Tibial nerve (tissue), 4 donors: ENCODE measurements around the gene CENPX.
"Not testable (repeated sequence)": the region's sequence is repeated elsewhere in the genome, so short reads cannot be mapped to it uniquely, and the experiment has no call there.

Experiments used
- CTCF ChIP-seq, 5 experiments: fragments of 200-600 bp in 3 of 5; fragments of 450-650 bp in 2 of 5; sonication (generic) in 3 of 5; IDR thresholded peaks; one replicate each; pipeline ENCODE4 v1.5.1; 2016 to 2019; ENCODE audit warnings: antibody characterized with exemption in 5 of 5, mild to moderate bottlenecking in 3 of 5, moderate library complexity in 2 of 5
- EP300 ChIP-seq, 2 donors: sonication (generic); formaldehyde crosslinking; IDR thresholded peaks; one replicate each; pipeline ENCODE4 v1.6.1; 2017; ENCODE audit warnings: antibody characterized with exemption in 2 of 2, mild to moderate bottlenecking in 1 of 2

DNA sequence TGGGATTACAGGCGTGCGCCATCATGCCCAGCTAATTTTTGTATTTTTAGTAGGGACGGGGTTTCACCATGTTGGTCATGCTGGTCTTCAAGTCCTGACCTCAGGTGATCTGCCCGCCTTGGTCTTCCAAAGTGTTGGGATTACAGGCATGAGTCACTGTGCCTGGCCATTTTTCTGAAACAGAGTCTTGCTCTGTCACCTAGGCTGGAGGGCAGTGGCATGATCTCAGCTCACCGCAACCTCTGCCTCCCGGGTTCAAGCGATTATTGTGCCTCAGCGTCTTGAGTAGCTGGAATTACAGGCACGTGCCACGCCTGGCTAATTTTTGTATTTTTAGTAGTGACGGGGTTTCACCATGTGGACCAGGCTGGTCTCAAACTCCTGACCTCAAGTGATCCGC is 41.2 kb downstream of the CENPX start:
- not testable (repeated sequence) for TF ChIP-seq CTCF, EP300 (IDR thresholded peaks at IDR 0.05)
